BLaER1 (cell line): ENCODE data around the gene PRKD2.

ENCODE experiments used
- H3K27ac ChIP-seq: shearing (Covaris generic); formaldehyde crosslinking; 2 replicates; pipeline ENCODE4 v1.8.1; 2022
- H3K27me3 ChIP-seq: shearing (Covaris generic); formaldehyde crosslinking; 2 replicates; pipeline ENCODE4 v1.8.1; 2022
- H3K36me3 ChIP-seq: shearing (Covaris generic); formaldehyde crosslinking; 2 replicates; pipeline ENCODE4 v1.8.1; 2022
- H3K4me1 ChIP-seq: shearing (Covaris generic); formaldehyde crosslinking; 2 replicates; pipeline ENCODE4 v1.8.1; 2022
- H3K4me2 ChIP-seq: shearing (Covaris generic); formaldehyde crosslinking; 2 replicates; pipeline ENCODE4 v1.8.1; 2022
- H3K4me3 ChIP-seq: shearing (Covaris generic); formaldehyde crosslinking; 2 replicates; pipeline ENCODE4 v1.8.1; 2022
- H3K9ac ChIP-seq: shearing (Covaris generic); formaldehyde crosslinking; 2 replicates; pipeline ENCODE4 v1.8.1; 2022
- H3K9me3 ChIP-seq: shearing (Covaris generic); formaldehyde crosslinking; 2 replicates; pipeline ENCODE4 v1.8.1; 2022
- H4K20me1 ChIP-seq: shearing (Covaris generic); formaldehyde crosslinking; 2 replicates; pipeline ENCODE4 v1.8.1; 2022
- Cebpa-rat ChIP-seq: shearing (Covaris generic); IDR thresholded peaks from 2 replicates; pipeline ENCODE4 v1.8.1; 2022

Gene PRKD2

DNA sequence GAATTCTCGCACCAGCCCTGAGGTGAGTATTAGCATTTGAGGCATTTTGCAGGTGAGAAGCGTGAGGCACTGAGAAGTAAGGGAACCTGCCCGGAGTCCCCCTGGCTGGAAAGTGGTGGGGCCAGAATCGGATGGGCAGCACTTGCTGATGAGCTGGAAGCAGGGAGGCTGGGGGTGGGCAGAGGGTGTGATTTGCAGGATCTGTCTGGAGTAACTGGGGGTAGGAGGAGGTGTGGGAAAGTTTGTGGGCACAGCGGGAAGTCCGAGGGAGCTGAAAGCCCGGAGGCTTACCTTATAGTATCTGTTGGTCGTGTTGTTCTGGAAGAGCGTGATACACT lies 20.1 kb downstream of the PRKD2 start:
- TF ChIP-seq Cebpa-rat, result no peak

DNA sequence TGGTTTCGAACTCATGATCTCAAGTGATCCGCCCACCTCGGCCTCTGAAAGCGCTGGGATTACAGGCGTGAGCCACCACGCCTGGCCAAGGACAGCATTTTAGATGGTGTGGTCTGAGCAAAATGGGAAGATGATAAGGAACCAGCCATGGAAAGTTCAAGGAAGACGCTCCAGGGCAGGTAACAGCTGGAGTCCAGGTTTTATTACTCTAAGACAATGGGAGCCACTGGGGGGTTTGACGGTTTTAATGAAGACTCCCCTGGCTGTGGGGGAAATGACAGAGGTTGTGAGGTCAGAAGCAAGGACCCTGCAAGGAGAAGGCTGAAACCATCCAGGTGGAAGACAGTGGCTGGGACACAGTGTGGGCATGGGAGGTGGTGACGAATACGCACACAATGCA lies 20.9 kb downstream of the PRKD2 start:
- no peak for TF ChIP-seq Cebpa-rat
- H3K4me2 ChIP-seq, result no peak overlapping the region

More for the DNA sequence above, 20.1 kb downstream of the PRKD2 start:
- H3K4me3 ChIP-seq, result no peak overlapping the region
- H3K4me1 ChIP-seq, result no peaks in the 10 kb centered on the region
- H3K27me3 ChIP-seq, result no peaks in the 10 kb centered on the region
- no peak overlapping the region for H3K9ac ChIP-seq
- H3K4me2 ChIP-seq, result no peak overlapping the region
- H3K36me3 ChIP-seq, result peaks cover 100% of the 10 kb centered on the region
- H3K9me3 ChIP-seq, result no peaks in the 10 kb centered on the region; the same call in 1 of the 2 replicates
- H4K20me1 ChIP-seq, result peaks cover 81% of the 10 kb centered on the region
- no peak overlapping the region for H3K27ac ChIP-seq

DNA sequence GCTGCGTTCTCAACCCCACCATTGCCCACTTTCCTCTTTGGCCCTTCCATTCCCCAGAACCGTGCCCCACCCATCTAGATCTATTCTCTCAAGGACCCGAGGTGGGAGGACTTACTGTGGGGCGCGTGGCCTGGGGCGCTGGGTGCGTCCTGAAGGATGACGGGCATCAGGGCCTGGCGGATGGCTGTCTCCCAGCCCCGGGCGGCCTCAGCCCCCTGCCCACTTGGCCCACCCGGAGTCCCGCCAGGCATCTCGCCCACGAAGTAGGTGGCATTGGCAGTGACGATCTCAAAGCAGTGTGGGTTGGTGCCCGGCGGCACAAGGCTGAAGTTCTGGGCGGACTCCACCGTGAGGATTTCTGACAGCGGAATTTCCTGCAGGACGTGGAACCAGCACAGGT lies 23.2 kb downstream of the PRKD2 start:
- Histone ChIP-seq H3K27me3 (no peaks in the 10 kb centered on the region), H3K4me2 (no peak overlapping the region), H3K4me3 (no peak overlapping the region), H3K9ac (no peak overlapping the region), H4K20me1 (peaks cover 77% of the 10 kb centered on the region), H3K9me3 (no peaks in the 10 kb centered on the region; the same call in 1 of the 2 replicates), H3K4me1 (no peaks in the 10 kb centered on the region), H3K27ac (no peak overlapping the region), H3K36me3 (peaks cover 100% of the 10 kb centered on the region)
- TF ChIP-seq Cebpa-rat, result no peak

More for the DNA sequence above, 20.9 kb downstream of the PRKD2 start:
- H4K20me1 ChIP-seq, result peaks cover 81% of the 10 kb centered on the region
- no peak overlapping the region for H3K4me3 ChIP-seq
- H3K27ac ChIP-seq, result no peak overlapping the region
- H3K4me1 ChIP-seq, result no peaks in the 10 kb centered on the region
- H3K36me3 ChIP-seq, result peaks cover 100% of the 10 kb centered on the region
- H3K9me3 ChIP-seq, result no peaks in the 10 kb centered on the region; the same call in 1 of the 2 replicates
- no peak overlapping the region for H3K9ac ChIP-seq
- H3K27me3 ChIP-seq, result no peaks in the 10 kb centered on the region

DNA sequence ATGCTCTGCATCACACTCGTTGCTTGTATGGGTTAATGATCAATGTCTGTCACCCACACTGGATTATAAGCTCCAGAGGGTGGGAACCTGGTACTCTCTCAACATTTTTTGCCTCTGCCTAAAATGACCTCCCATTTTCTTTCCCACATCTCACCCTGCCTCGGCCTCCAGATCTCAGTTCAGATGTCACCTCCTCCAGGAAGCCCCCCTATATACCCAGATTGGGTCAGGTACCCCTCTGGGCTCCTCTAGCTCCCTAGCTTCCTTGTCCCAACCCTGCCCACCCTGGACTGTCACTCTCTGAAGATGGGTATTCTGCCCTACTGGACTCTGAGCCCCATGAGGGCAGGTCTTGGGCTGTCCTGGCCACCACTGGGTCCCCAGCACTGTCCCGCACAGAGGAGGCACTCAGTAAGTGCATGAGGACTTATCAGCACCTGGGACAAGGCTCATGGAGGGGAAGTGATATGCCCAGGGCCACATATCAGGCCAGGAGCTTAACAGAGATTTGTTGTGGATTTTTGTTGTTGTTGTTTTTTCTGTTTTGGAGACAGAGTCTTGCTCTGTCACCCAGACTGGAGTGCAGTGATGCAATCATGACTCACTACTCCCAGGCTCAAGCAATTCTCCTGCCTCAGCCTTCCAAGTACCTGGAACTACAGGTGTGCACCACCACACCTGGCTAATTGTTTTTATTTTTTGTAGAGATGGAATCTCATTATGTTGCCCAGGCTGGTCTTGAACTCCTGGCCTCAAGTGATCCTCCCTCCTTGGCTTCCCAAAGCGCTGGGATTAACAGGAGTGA lies 23.8 kb downstream of the PRKD2 start:
- peaks cover 100% of the 10 kb centered on the region for H3K36me3 ChIP-seq
- no peaks in the 10 kb centered on the region; the same call in 1 of the 2 replicates for H3K9me3 ChIP-seq
- no peak overlapping the region for H3K4me3 ChIP-seq
- H3K9ac ChIP-seq, result no peak overlapping the region
- H3K27me3 ChIP-seq, result no peaks in the 10 kb centered on the region
- H3K27ac ChIP-seq, result no peak overlapping the region
- no peak for TF ChIP-seq Cebpa-rat
- no peaks in the 10 kb centered on the region for H3K4me1 ChIP-seq
- H3K4me2 ChIP-seq, result no peak overlapping the region
- peaks cover 71% of the 10 kb centered on the region for H4K20me1 ChIP-seq

DNA sequence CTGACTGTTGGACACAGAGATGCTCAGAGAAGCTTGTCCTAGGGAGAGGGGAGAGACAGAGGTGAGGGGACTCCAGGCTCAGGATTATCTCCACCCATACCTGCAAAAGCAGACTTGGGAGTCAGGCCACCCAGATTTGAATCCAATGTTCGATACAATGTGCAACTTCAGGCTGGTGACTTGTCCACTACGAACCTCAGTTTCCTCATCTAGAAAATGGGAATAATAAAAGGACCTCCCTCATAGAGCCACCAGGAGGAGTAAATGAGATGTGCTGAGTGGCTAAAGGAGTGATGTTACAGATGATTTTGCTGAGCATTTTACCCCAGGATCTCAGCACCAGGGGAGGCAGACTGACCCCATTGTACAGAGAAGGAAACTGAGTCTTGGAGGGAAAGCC lies 25.0 kb downstream of the PRKD2 start:
- Histone ChIP-seq H3K36me3 (peaks cover 100% of the 10 kb centered on the region), H3K4me2 (no peak overlapping the region), H4K20me1 (peaks cover 79% of the 10 kb centered on the region), H3K27me3 (no peaks in the 10 kb centered on the region), H3K4me1 (no peaks in the 10 kb centered on the region), H3K9ac (no peak overlapping the region), H3K9me3 (no peaks in the 10 kb centered on the region; the same call in 1 of the 2 replicates), H3K27ac (no peak overlapping the region), H3K4me3 (no peak overlapping the region)
- no peak for TF ChIP-seq Cebpa-rat

DNA sequence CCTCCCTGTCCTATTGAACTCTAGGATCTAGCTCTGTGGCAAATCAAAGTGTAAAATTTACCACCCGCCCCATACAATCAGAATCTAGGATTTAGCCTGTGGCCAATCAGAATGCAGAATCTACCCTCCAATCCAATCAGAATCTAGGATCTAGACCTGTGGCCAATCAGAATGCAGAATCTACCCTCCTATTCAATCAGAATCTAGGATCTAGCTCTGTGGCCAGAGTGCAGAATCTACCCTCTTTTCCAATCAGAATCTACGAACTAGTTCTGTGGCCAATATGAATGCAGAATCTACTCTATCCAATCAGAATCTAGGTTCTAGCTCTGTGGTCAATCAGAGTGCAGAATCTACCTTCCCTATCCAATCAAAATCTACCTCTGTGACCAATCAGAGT lies 25.8 kb downstream of the PRKD2 start:
- Histone ChIP-seq H3K27ac (no peak overlapping the region), H3K9ac (no peak overlapping the region), H3K4me1 (no peaks in the 10 kb centered on the region), H3K9me3 (no peaks in the 10 kb centered on the region; the same call in 1 of the 2 replicates), H3K27me3 (no peaks in the 10 kb centered on the region), H3K36me3 (peaks cover 100% of the 10 kb centered on the region), H3K4me3 (no peak overlapping the region), H3K4me2 (no peak overlapping the region), H4K20me1 (peaks cover 80% of the 10 kb centered on the region)
- TF ChIP-seq Cebpa-rat, result no peak

DNA sequence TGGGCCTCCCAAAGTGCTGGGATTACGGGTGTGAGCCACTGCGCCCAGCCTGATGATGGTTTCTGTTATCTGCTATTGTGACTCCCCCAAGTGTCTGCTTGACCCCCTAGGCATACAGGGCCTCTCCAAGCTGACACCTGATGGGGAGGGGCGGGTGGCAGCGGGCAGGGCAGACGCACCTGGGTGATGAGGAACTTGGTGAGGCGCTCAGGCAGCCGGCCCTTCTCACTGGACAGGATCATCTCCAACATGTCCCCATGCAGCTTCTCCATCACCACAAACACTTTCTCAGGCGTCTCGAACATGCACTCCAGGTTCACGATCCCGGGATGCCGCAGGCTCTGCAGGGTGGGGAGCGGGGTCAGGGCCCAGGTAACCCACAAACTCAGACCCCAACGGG lies 27.6 kb downstream of the PRKD2 start:
- no peak overlapping the region for H3K27ac ChIP-seq
- H4K20me1 ChIP-seq, result peaks cover 79% of the 10 kb centered on the region
- no peak overlapping the region for H3K9ac ChIP-seq
- no peak overlapping the region for H3K4me3 ChIP-seq
- TF ChIP-seq Cebpa-rat, result no peak
- peaks cover 100% of the 10 kb centered on the region for H3K36me3 ChIP-seq
- H3K4me2 ChIP-seq, result no peak overlapping the region
- H3K4me1 ChIP-seq, result no peaks in the 10 kb centered on the region
- H3K27me3 ChIP-seq, result no peaks in the 10 kb centered on the region
- H3K9me3 ChIP-seq, result no peaks in the 10 kb centered on the region; the same call in 1 of the 2 replicates

DNA sequence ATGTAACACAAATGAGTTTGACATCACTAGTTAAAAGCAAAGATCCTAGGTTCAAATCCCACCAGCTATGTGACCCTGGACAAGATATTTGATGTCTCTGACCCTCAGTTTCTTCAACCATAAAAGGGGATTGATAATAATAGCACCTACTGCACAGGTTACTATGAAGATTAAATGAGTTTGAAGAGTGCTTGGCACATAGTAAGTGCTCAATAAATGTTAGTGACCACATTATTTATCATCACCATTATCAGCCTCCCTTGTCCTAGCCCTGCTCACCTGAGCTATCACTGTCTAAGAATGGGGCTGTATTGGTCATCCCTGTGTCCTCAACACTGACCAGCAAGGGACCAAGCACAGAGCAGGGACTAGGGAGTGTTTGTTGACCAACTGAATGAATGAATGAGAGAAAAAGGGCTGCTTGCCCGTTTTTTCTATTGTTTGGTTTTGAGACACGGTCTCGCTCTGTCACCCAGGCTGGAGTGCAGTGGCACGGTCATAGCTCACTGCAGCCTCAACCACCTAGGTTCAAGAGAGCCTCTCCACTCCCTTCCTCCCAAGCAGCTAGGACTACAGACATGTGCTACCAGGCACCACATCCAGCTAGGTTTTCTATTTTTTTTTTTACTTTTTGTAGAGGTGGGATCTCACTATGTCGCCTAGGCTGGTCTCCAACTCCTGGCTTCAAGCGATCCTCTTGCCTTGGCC lies 29.3 kb downstream of the PRKD2 start:
- Histone ChIP-seq H3K9ac (no peak overlapping the region), H3K4me2 (no peak overlapping the region), H4K20me1 (peaks cover 66% of the 10 kb centered on the region), H3K27ac (no peak overlapping the region), H3K36me3 (peaks cover 100% of the 10 kb centered on the region), H3K4me3 (no peak overlapping the region), H3K4me1 (no peaks in the 10 kb centered on the region), H3K9me3 (no peaks in the 10 kb centered on the region; the same call in 1 of the 2 replicates), H3K27me3 (no peaks in the 10 kb centered on the region)
- no peak for TF ChIP-seq Cebpa-rat

DNA sequence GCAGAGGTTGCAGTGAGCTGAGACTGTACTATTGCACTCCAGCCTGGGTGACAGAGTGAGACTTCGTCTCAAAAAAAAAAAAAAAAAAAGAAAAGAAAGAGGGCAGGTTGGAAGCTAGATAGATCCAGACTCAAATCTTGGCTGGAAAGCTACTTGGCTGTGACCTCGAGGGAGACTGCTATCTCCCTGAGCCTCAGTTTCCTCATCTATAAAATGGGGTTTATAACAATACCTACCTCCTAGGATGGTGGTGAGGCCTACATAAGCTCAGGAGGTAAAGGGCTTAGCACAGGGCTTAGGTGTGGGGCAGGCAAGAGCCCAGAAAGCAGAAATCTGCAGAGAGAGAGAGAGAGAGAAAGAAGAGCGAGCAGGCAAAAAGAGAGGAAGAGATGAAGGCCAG lies 31.7 kb downstream of the PRKD2 start:
- H3K4me3 ChIP-seq, result no peak overlapping the region
- H4K20me1 ChIP-seq, result peaks cover 50% of the 10 kb centered on the region; the same call in 1 of the 2 replicates
- H3K27me3 ChIP-seq, result no peaks in the 10 kb centered on the region
- H3K36me3 ChIP-seq, result peaks cover 100% of the 10 kb centered on the region
- no peak for TF ChIP-seq Cebpa-rat
- H3K27ac ChIP-seq, result no peak overlapping the region
- H3K4me2 ChIP-seq, result no peak overlapping the region
- no peaks in the 10 kb centered on the region for H3K4me1 ChIP-seq
- no peaks in the 10 kb centered on the region for H3K9me3 ChIP-seq
- no peak overlapping the region for H3K9ac ChIP-seq

DNA sequence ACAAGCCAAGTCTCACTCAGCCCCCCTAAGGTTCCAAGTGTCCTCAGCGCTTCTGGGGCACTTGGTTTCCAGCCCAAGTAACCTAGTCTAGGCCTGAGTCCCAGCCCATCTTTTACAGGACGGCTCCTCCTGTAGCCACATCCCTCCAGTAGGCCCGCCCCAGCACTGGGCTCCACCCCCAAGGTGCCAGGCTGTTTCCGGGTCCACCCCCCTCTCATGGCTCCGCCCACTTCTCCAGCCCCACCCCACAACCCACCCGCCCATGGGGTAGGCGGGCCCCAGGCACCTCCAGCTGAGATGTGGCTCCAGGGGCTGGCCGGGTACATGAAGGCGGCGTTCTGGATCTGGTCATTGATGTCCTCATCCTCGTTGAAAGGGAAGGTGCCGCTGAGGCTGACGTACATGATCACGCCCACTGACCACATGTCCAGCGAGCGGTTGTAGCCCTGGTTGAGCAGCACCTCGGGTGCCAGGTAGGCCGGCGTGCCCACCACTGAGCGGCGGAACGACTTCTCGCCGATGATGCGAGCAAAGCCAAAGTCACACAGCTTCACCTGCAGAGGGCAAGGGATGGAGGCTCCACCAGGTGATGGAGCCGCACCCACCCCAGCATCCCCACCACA lies 38.7 kb downstream of the PRKD2 start:
- H3K36me3 ChIP-seq, result peaks cover 100% of the 10 kb centered on the region
- H3K9ac ChIP-seq, result no peak overlapping the region
- H3K27ac ChIP-seq, result no peak overlapping the region
- no peak overlapping the region for H3K4me3 ChIP-seq
- no peaks in the 10 kb centered on the region for H3K27me3 ChIP-seq
- no peak overlapping the region for H3K4me2 ChIP-seq
- H3K9me3 ChIP-seq, result no peaks in the 10 kb centered on the region
- no peaks in the 10 kb centered on the region for H3K4me1 ChIP-seq
- H4K20me1 ChIP-seq, result peaks cover 76% of the 10 kb centered on the region
- no peak for TF ChIP-seq Cebpa-rat
